ENCODE results near the gene RNF141.

The RNF141 gene

DNA sequence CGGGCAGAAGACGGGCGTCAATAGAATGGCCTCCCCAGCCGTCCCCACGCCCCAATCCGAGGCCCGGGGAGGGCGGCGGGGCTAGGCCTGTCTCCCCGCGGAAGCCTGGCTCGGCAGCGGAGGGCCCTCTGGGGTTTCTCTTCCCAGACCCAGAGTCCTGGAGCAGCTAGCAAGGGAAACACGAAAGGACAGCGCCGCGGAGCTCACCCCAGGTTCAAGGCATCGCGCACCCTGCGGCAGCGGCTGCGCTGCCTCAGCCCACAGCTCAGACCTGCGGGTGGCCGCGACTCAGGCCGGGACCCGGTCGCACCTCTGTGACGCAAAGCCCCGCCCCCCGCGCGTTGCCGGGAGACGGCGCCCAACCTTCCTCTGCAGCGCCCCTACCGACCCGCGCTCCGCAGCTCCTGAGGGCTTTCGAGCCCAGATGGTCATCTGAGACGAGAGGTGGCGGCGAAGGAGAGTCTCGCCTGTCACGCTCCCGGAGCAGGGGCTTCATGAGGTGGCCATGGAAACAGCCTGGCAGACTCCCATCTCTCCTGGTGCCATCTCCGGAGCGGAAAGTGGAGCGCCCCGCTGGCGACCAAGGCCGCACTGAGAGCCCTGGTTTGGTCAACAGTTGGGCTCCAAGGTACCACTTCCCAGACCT, at the start of gene RNF141:
RNF141 (minus strand) TSS at position 273 of the 646 bp plus-strand sequence. CDS start 7,029 bp downstream, outside the sequence.
- DNase-seq (ENCODE audit: low read depth in 2 of 2), result peak; percentile 82 to 97

- no peak for DNase-seq (ENCODE audit: low read depth in 2 of 2)
These were observed 49.4 kb upstream of the RNF141 start for GRCh38 chr11:10590218-10590915.

DNA sequence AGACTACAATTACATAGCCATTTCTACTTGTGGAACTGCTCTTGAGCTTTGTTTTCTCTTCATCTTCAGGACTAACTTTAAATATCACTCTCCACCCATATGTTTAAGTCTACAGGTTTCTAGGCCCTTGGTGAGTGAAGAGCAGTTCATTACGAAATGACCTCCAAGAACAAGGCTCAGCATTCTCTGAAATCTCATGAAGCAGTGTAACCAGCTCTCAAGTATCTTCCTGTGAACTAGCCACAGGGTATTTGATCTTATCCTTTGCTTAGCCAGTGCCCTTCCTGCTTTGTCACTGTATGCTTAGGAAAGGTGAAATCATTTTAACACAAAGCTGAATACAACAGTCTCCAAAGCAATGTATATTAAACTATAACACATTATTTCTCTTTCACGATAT, 47.9 kb upstream of the RNF141 start:
- DNase-seq (ENCODE audit: low read depth in 2 of 2), result no peak

DNA sequence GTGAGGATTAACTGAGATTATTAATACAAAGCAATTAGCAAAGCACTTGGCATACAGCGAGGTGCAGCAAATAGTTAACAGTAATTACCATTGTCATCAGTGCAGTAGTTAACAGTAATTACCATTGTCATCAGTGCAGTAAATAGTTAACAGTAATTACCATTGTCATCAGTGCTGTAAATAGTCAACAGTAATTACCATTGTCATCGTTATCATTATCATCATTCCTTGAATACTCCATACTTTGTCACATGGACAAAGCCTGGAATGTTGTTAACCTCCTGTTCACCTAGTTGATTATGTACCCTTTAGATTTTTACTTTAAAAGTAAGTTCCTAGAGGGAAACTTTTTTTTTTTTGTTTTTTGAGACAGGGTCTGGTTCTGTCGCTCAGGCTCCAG, 47.0 kb upstream of the RNF141 start:
- no peak for DNase-seq (ENCODE audit: low read depth in 2 of 2)

DNA sequence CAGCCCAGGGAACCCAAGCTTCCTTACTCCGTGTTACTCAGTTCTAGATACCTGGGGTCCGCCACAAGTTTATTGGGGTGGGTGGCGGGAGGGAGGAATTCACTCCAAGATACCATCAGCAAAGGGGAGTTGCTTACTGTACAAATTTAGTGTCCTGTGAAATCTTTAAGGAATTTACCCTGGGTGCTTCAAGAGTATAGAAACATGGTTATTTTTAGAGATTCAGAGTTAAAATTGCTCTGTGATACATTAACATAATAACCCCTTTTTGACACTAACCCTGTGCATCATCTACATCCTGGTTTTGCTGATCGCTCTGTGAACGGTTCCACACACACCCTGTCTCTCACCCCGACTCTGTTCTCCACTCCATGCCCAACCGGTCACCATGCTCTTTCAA, 46.4 kb upstream of the RNF141 start:
- no peak for DNase-seq (ENCODE audit: low read depth in 2 of 2)

- DNase-seq (ENCODE audit: low read depth in 2 of 2), result no peak
These were observed 43.1 kb upstream of the RNF141 start for GRCh38 chr11:10584071-10584501.

DNA sequence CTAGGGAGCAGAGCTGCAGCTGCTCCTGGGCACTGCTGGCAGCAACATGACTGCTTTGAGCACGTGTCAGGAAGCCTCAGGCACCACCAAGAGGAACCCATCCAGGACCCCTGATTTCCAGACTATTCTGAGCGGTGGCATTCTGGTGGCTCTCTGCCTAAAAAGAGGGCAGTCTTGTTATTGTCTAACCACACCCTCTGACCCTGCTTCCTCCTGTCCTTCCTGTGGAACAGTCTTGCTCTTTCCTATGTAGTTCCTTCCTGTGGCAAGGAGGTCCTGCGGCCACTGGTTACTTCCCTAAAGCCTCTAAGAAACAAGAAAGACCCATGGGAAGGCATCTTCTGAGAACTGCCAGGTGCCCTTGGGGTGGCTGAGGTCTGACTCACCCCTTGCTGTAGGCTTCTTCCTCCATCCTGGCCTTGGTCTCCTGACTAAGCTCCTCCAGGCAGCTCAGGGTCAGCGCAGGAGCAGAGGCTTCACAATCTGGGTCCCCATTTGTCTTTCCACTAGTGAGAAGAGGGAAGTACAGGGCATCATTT, 40.6 kb upstream of the RNF141 start:
- DNase-seq (ENCODE audit: low read depth in 2 of 2), result no peak

- no peak for DNase-seq (ENCODE audit: low read depth in 2 of 2)
These were observed 39.6 kb upstream of the RNF141 start for GRCh38 chr11:10580623-10581022.

GRCh38 chr11:10579700-10580099, 38.7 kb upstream of the RNF141 start:
- DNase-seq (ENCODE audit: low read depth in 2 of 2), result no peak

DNA sequence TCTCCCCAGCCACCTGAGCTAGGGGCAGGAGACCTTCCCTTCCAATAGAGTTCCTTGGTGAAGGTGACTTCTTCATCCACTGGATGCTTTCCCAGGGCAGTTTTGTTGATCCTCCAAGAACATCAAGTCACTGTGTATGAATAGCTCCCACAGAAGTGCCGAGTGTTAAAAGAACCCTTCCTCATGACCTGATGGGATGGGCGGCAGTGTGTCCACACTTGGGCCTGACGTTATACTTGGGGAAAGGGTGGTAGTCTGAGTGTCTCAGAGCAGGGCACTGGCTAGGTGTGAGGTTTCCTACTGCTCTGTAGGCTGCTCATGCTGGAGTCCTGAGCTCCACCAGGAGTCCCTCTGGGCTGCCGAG, 35.0 kb upstream of the RNF141 start:
- no peak for DNase-seq (ENCODE audit: low read depth in 2 of 2)

DNA sequence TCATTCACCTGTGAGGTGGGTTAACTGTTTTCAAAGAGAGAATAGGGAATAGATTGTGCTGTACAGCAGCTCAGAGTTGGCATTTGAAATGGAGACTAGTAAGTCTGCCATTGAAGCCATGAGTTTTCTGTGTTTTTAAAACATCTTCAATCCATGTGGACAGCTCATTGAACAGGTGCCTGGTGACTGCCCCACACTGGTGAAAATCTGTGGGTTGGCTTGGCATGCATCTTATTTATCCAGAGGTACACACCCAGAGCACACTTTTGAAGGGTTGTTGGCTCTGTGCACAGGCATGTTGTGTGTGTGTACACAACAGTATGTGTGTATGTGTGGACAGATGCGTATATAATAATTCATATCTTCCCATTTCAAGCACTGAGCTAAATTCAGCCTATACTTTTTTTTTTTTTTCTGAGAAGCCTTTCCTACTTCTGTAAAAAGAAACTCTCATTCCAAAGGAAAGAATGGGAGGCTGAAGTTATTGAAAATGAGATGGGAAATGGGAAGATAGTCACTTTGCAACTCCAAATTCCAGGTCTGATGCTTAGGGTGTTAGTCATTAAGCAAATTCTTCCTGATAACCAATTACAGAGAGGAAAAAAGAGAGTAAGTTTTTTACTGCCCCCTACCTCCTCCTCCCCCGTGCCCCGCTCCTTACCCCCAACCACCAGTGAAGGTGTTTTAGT, 34.5 kb upstream of the RNF141 start:
- no peak for DNase-seq (ENCODE audit: low read depth in 2 of 2)

- DNase-seq (ENCODE audit: low read depth in 2 of 2), result no peak
These were observed 32.6 kb upstream of the RNF141 start for GRCh38 chr11:10573556-10573955.

- DNase-seq (ENCODE audit: low read depth in 2 of 2), result no peak
These were observed 32.0 kb upstream of the RNF141 start for GRCh38 chr11:10573028-10573427.

DNA sequence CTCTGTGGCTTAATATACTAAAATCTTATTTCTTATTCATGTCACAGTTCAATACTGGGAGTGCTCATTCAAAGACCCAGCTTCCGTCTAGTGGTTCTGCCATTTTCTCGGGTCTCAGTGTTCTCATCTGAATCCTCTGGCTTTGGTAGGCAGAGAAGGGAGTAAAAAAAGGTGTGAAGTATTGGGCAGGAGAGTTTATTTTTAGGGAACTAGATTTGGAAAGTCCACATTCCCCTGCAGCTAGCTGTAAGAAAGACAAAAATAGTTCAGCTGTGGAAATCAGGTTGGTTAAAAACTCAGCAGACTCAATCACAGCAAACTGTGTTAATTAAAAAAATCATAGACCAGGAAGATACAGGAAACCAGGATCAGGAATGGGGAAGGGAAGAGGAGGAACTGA, 31.5 kb upstream of the RNF141 start:
- DNase-seq (ENCODE audit: low read depth in 2 of 2), result no peak

GRCh38 chr11:10568486-10568941, 27.5 kb upstream of the RNF141 start, which contains the start of gene LYVE1:
Gene LYVE1, minus strand, starts transcription at chr11:10568665. Its CDS starts 133 bp downstream, at chr11:10568532.
- DNase-seq (ENCODE audit: low read depth in 2 of 2), result no peak

DNA sequence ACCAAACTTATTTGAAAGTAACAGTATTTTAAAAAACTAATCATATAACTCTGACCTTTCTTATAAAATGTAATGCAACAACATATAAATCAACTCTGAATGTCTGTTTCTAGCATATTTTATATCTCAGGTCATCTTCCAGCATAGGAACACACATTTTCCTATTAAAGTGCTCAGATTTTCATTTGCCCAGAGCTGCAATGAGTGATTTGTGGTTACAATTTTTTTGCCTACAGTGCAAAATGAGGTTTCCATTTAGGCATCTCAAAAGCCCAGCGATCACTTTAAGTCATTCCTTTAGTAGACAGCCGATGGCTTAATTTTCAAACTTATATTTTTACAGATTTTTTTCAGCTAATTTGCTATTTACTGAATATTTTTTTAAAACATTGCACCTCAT, 26.5 kb upstream of the RNF141 start:
- no peak for DNase-seq (ENCODE audit: low read depth in 2 of 2)

DNA sequence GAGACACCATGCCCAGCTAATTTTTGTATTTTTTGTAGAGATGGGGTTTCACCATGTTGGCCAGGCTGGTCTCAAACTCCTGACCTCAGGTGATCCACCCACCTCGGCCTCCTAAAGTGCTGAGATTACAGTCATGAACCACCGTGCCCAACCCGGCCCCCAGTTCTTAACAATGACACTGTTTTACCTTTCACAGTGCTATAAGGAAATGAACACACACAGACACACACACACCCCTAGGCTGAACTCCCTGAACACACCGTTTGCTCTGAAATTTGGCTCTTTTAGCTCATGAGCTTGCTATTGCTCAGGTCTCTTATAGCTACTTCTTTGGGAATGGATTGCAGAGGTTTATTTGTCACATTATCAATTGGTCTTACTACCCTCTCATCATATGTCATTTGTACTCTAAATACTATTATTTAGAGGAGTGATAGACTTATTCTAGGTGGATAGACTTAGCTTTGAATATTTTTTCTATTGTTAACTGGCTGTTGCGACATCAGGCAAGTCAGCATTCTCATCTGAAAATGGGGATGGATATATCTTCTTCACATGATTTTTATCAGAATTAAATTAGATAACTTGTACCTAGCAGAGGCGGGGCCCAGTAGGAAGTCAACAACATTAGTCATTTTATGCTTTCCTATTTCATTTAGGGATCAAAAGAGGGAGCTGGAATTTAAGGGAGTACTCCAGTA, 25.4 kb upstream of the RNF141 start:
- no peak for DNase-seq (ENCODE audit: low read depth in 2 of 2)

DNA sequence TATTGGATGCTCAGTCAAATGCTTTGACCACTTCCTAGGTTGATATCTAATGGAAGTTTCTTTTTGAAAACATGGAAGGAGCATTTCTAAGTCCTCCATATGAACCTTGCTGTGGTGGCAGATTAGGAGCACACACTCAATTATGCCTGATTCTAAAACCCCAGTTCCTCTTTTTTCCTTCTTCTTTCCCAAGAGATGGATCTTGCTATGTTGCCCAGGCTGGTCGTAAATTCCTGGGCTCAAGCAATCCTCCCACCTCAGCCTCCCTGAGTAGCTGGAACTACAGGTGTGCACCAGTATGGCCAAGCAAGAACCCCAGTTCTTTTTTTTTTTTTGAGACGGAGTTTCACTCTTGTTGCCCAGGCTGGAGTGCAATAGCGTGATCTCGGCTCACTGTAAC, 24.5 kb upstream of the RNF141 start:
- DNase-seq (ENCODE audit: low read depth in 2 of 2), result no peak

GRCh38 chr11:10564696-10565318, 23.8 kb upstream of the RNF141 start:
- DNase-seq (ENCODE audit: low read depth in 2 of 2), result no peak

DNA sequence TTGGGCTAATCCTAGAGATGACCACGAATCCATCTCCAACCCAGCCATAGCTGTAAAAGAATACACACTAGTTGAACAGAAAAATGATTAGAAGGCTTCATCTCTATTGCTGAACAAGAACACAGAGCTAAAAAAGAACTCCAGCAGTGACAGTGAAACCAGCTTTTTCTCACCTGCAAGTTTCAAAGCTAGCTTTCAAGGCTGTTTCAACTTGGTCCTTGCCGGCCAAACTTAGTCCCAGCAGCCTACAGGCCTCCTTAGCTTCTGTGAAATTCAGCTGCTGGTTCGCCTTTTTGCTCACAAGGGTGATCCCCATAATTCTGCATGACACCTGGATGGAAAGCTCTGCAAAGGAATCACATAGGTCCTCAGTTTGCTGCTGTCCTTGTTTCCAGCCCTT, 23.0 kb upstream of the RNF141 start:
- no peak for DNase-seq (ENCODE audit: low read depth in 2 of 2)

- no peak for DNase-seq (ENCODE audit: low read depth in 2 of 2)
These were observed 21.0 kb upstream of the RNF141 start for GRCh38 chr11:10561947-10562346.
